PFSK-1 (cell line): ENCODE data around the gene BRF1.

ENCODE experiments used
- TAF1 ChIP-seq: IDR thresholded peaks from 2 replicates; pipeline ENCODE4 v1.6.1; 2012; ENCODE audit warnings: low read length, control low read depth, borderline replicate concordance; ENCODE audit not compliant: insufficient read depth
- TF ChIP-seq, protein P1 (sequence below), 2 experiments: IDR thresholded peaks; 2 replicates each; pipeline versions ENCODE4 v1.6.1 to v1.8.0; 2011 to 2012; ENCODE audit warnings: low read depth in 2 of 2, low read length in 2 of 2, control low read depth in 1 of 2, inconsistent platforms in 1 of 2, mild to moderate bottlenecking in 1 of 2, moderate library complexity in 1 of 2; ENCODE audit not compliant: insufficient read depth in 1 of 2

DNA sequence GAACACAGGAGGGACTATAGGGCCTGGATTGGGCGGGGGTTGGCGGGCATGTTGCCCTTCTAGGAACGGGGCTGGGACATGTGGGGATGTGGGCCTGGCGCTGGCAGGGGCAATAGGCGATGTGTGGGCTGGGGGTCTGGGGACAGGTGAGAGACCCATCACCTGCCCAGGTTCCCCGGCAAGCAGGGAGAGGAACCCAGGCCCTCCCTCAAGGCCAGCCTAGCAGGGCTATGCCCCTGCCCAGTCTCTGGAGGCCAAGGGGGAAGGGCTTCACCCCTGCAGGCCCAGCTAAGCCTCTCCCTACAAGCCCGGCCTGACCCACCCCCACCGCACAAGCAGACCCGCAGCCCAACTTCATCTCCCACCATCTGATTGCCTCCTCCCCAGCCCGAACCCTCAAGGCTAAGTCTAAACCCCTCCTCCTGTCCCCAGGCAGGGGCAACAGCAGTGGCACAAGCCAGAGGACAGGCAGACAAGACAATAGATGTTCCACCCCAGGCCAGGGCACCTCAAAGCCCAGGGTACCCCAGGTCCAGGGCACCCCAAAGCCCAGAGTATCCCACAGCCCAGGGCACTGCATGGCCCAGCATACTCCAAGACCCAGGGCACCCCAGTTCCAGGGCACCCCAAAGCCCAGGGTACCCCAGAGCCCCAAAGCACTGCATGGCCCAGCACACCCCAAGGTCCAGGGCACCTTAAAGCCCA is 138.7 kb downstream of the BRF1 start:
- TF ChIP-seq, protein P1, sequence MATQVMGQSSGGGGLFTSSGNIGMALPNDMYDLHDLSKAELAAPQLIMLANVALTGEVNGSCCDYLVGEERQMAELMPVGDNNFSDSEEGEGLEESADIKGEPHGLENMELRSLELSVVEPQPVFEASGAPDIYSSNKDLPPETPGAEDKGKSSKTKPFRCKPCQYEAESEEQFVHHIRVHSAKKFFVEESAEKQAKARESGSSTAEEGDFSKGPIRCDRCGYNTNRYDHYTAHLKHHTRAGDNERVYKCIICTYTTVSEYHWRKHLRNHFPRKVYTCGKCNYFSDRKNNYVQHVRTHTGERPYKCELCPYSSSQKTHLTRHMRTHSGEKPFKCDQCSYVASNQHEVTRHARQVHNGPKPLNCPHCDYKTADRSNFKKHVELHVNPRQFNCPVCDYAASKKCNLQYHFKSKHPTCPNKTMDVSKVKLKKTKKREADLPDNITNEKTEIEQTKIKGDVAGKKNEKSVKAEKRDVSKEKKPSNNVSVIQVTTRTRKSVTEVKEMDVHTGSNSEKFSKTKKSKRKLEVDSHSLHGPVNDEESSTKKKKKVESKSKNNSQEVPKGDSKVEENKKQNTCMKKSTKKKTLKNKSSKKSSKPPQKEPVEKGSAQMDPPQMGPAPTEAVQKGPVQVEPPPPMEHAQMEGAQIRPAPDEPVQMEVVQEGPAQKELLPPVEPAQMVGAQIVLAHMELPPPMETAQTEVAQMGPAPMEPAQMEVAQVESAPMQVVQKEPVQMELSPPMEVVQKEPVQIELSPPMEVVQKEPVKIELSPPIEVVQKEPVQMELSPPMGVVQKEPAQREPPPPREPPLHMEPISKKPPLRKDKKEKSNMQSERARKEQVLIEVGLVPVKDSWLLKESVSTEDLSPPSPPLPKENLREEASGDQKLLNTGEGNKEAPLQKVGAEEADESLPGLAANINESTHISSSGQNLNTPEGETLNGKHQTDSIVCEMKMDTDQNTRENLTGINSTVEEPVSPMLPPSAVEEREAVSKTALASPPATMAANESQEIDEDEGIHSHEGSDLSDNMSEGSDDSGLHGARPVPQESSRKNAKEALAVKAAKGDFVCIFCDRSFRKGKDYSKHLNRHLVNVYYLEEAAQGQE (IDR thresholded peaks at IDR 0.05; ENCODE audit: insufficient read depth in 1 of 2, low read depth in 2 of 2, low read length in 2 of 2), result no peak
- no peak for TF ChIP-seq TAF1
